PC-3 (cell line): ENCODE measurements around the gene FMNL2. TPM values are rescaled to one million over a fixed set of nuclear protein-coding genes. Genes with fewer than 3 reads are reported as not detected.

ENCODE experiments used
- ATAC-seq: fragments of 200-7000 bp; cut with Tn5 transposase; 2 replicates; pipeline ENCODE4 v1.9.1; 2020; ENCODE audit warnings: mild to moderate bottlenecking, moderate library complexity
- BruUV-seq: library from RNA; stranded (reverse); fragments of 400-500 nt; replicated peaks from 2 replicates; lab custom pipeline; 2021; lab: Mats Ljungman, UMichigan
- CTCF ChIA-PET: fragments of 300-600 bp; sonication (Branson Sonifier 250); formaldehyde crosslinking; loops from one replicate; lab custom pipeline; 2022; ENCODE audit warnings: antibody characterized with exemption; lab: Charles Lee
- POLR2A ChIA-PET: fragments of 300-600 bp; sonication (Branson Sonifier 250); formaldehyde crosslinking; loops from one replicate; lab custom pipeline; 2022; ENCODE audit warnings: antibody characterized with exemption; ENCODE audit not compliant: unreplicated experiment; lab: Charles Lee
- DNase-seq: peaks from one replicate; pipeline ENCODE4 v3.0.0-alpha.2; 2015
- H2AFZ ChIP-seq: fragments of 300-600 bp; sonication (generic); 2 replicates; pipeline ENCODE4 v1.6.0; 2016; ENCODE audit warnings: antibody characterized with exemption, low read length
- H3F3A ChIP-seq: fragments of 300-600 bp; sonication (generic); one replicate; pipeline ENCODE4 v1.6.0; 2017; ENCODE audit warnings: antibody characterized with exemption, low read length, control low read depth, mild to moderate bottlenecking; ENCODE audit not compliant: unreplicated experiment
- H3K27ac ChIP-seq: fragments of 300-600 bp; sonication (generic); 2 replicates; pipeline ENCODE4 v1.5.1; 2016; ENCODE audit warnings: mild to moderate bottlenecking, low read length
- H3K27me3 ChIP-seq: fragments of 300-600 bp; sonication (generic); 2 replicates; pipeline ENCODE4 v1.6.1; 2016; ENCODE audit warnings: low read length, mixed read lengths
- H3K36me3 ChIP-seq: fragments of 300-600 bp; sonication (generic); 2 replicates; pipeline ENCODE4 v1.6.1; 2016; ENCODE audit warnings: low read depth, mixed run types, low read length, mixed read lengths
- H3K4me1 ChIP-seq: fragments of 300-600 bp; sonication (generic); 2 replicates; pipeline ENCODE4 v1.5.1; 2016; ENCODE audit warnings: low read length; ENCODE audit not compliant: insufficient read depth
- H3K4me2 ChIP-seq: fragments of 300-600 bp; sonication (generic); 2 replicates; pipeline ENCODE4 v1.6.0; 2016; ENCODE audit warnings: low read length
- H3K4me3 ChIP-seq: fragments of 300-600 bp; sonication (generic); 2 replicates; pipeline ENCODE4 v1.5.1; 2016; ENCODE audit warnings: mild to moderate bottlenecking, low read length, mixed read lengths
- H3K79me2 ChIP-seq: fragments of 300-600 bp; sonication (generic); 2 replicates; pipeline ENCODE4 v1.6.1; 2017; ENCODE audit warnings: low read length, mixed read lengths
- H3K9ac ChIP-seq: fragments of 300-600 bp; sonication (generic); 2 replicates; pipeline ENCODE4 v1.6.0; 2016; ENCODE audit warnings: mild to moderate bottlenecking, low read length
- H3K9me2 ChIP-seq: fragments of 300-600 bp; sonication (generic); replicated peaks from 2 replicates; pipeline ENCODE4 v1.6.1; 2016; ENCODE audit warnings: mixed run types, low read length, mixed read lengths
- H3K9me3 ChIP-seq: fragments of 300-600 bp; sonication (generic); 2 replicates; pipeline ENCODE4 v1.6.1; 2016; ENCODE audit warnings: low read length, mixed read lengths
- H4K20me1 ChIP-seq: fragments of 300-600 bp; sonication (generic); 2 replicates; pipeline ENCODE4 v1.6.1; 2016; ENCODE audit warnings: low read length, mixed read lengths
- CTCF ChIP-seq: fragments of 300-600 bp; sonication (generic); conservative IDR thresholded peaks from 2 replicates; pipeline ENCODE4 v1.5.1; 2017; ENCODE audit warnings: antibody characterized with exemption, low read depth, mild to moderate bottlenecking, low read length
- EZH2 ChIP-seq: fragments of 300-600 bp; sonication (generic); IDR thresholded peaks from one replicate; pipeline ENCODE4 v1.6.1; 2017; ENCODE audit warnings: antibody characterized with exemption, mild to moderate bottlenecking, low read length; ENCODE audit not compliant: unreplicated experiment
- EZH2phosphoT487 ChIP-seq: fragments of 300-600 bp; sonication (generic); IDR thresholded peaks from 2 replicates; pipeline ENCODE4 v1.6.1; 2018; ENCODE audit warnings: mild to moderate bottlenecking, antibody characterized with exemption, low read length, borderline replicate concordance
- intact Hi-C: fragments of 100-400 bp; cut with micrococcal nuclease; formaldehyde crosslinking; loops from 2 replicates; pipeline ENCODE4 v1.9.0; 2023
- total RNA-seq: library from RNA; depleted of rRNA; stranded (reverse); fragments of >200 nt; gene quantifications from 2 replicates; pipeline ENCODE4 v1.2.3, GENCODE V29; 2014

The FMNL2 gene
- total RNA-seq, 1 experiment from 2014 or later, result 15.8 TPM

DNA sequence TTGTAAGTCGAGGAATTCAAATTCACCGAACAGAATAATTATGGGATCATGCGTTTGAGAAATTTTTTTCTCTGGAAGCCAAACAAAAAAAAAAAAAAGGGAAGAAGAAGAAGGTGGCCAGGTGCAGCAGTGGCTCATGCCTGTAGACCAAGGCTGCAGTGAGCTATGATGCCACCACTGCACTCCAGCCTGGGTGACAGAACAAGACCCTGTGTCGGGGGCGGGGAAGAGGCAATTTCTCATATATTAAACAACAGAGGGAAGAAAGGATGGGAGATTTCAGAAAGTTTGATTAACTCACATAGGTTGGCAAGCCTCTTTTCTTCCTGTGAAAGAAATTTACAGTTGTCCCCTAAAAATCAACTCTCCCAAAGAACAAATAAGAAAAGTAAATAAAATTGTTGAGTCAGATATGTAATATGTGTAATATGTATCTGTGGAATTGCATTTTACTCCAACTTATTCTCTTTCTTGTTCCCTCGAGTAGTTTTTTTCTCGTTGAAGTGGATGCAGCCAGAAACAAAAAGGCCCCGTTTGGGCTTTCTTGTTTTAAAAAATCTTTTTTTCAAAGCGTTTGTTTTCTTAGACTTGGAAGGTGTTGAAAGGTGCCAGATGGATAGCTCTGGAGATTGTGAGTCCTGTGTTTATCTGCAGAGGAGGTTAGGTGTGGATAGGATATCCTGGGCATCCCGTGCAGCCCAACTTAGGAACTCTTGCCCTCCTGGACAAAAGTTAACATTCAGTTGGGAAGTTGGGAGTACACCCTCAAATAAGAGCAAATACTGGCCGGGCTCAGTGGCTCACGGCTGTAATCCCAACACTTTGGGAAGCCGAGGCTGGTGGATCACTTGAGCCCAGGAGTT lies 25.4 kb upstream of the FMNL2 start:
- TF ChIP-seq EZH2 (no peak), CTCF (no peak), EZH2phosphoT487 (no peak)
- Histone ChIP-seq H3K27ac (peak overlapping the region; percentile 68), H3K4me1 (peaks cover 24% of the 10 kb centered on the region), H3K9me3 (no peaks in the 10 kb centered on the region), H3K4me2 (peak overlapping the region; percentile 79), H3F3A (no peaks in the 10 kb centered on the region), H3K9ac (peak overlapping the region; percentile 11; the same call in 1 of the 2 replicates), H3K9me2 (no peaks in the 10 kb centered on the region), H3K36me3 (no peaks in the 10 kb centered on the region), H3K79me2 (no peaks in the 10 kb centered on the region), H4K20me1 (no peaks in the 10 kb centered on the region), H3K4me3 (peak overlapping the region; percentile 53), H3K27me3 (no peaks in the 10 kb centered on the region), H2AFZ (peak overlapping the region; percentile 56)
- ChIA-PET POLR2A (interaction anchor here (0.6 kb wide), 3 partner anchors 28 to 266 kb away, joined by 3 to 23 read pairs (median 6); no protein-coding TSS in a partner anchor), CTCF (no interaction called here)
- ATAC-seq (peak; percentile 85), DNase-seq (peak; percentile 65)
- intact Hi-C loops, result no loop called here
- BruUV-seq, result no TSS peak

DNA sequence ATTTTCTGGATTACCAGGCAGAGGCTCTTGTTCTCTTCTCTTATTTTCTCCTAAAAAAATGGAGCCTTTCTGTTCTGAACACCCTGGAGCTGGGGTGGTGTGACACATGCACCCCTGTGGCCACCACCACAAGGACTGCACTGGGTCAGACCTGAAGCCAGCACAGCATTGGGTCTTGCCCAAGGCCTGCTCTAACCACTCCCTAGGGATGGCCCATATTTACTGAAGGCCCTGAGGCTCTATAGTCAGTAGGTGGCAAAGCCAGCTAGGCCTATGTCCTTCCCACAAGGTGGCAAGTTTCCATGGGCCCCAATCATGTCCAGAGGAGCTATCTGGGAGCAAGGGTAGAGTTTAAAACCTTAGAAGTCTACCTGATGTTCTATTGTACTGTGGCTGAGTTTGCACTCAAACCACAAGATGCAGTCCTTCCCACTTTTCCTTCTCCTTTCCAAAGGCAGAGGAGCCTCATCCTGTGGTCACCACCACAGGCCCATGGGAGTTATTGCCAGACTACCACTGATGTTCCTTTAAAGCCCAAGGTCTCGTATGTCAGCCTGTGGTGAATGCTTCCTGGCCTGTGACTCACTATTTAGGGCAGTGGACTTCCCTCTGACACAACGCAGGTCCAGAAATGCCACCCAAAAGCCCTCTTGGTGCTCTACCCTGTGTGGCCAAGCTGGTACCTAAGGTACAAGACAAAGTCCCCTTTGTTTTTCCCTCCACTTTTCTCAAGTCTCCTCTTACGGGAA lies 15.0 kb upstream of the FMNL2 start:
- no peaks in the 10 kb centered on the region for H3F3A ChIP-seq
- TF ChIP-seq EZH2phosphoT487 (no peak), CTCF (no peak), EZH2 (no peak)
- no peak overlapping the region for H3K4me3 ChIP-seq
- H3K9me3 ChIP-seq, result no peaks in the 10 kb centered on the region
- BruUV-seq, result no TSS peak
- ChIA-PET CTCF (no interaction called here), POLR2A (no interaction called here)
- H3K27me3 ChIP-seq, result no peaks in the 10 kb centered on the region
- peak; percentile 46 for ATAC-seq
- H4K20me1 ChIP-seq, result no peaks in the 10 kb centered on the region
- peaks cover 4% of the 10 kb centered on the region; the same call in 1 of the 2 replicates for H3K4me1 ChIP-seq
- H3K9me2 ChIP-seq, result no peaks in the 10 kb centered on the region
- no peak overlapping the region for H3K4me2 ChIP-seq
- H3K9ac ChIP-seq, result no peak overlapping the region
- intact Hi-C loops, result no loop called here
- no peak overlapping the region for H2AFZ ChIP-seq
- H3K36me3 ChIP-seq, result no peaks in the 10 kb centered on the region
- H3K79me2 ChIP-seq, result no peaks in the 10 kb centered on the region
- peak; percentile 36 for DNase-seq
- no peak overlapping the region for H3K27ac ChIP-seq
